ENCODE data around the gene ANKLE1. TPM values are rescaled to one million over a fixed set of nuclear protein-coding genes. Genes with fewer than 3 reads are reported as not detected.
A peak's percentile ranks its signal among the peaks of the same experiment; 100 is the strongest.

The ANKLE1 gene, protein sequence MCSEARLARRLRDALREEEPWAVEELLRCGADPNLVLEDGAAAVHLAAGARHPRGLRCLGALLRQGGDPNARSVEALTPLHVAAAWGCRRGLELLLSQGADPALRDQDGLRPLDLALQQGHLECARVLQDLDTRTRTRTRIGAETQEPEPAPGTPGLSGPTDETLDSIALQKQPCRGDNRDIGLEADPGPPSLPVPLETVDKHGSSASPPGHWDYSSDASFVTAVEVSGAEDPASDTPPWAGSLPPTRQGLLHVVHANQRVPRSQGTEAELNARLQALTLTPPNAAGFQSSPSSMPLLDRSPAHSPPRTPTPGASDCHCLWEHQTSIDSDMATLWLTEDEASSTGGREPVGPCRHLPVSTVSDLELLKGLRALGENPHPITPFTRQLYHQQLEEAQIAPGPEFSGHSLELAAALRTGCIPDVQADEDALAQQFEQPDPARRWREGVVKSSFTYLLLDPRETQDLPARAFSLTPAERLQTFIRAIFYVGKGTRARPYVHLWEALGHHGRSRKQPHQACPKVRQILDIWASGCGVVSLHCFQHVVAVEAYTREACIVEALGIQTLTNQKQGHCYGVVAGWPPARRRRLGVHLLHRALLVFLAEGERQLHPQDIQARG
- total RNA-seq: 1.3 and 3.0 TPM in 2 replicates

DNA sequence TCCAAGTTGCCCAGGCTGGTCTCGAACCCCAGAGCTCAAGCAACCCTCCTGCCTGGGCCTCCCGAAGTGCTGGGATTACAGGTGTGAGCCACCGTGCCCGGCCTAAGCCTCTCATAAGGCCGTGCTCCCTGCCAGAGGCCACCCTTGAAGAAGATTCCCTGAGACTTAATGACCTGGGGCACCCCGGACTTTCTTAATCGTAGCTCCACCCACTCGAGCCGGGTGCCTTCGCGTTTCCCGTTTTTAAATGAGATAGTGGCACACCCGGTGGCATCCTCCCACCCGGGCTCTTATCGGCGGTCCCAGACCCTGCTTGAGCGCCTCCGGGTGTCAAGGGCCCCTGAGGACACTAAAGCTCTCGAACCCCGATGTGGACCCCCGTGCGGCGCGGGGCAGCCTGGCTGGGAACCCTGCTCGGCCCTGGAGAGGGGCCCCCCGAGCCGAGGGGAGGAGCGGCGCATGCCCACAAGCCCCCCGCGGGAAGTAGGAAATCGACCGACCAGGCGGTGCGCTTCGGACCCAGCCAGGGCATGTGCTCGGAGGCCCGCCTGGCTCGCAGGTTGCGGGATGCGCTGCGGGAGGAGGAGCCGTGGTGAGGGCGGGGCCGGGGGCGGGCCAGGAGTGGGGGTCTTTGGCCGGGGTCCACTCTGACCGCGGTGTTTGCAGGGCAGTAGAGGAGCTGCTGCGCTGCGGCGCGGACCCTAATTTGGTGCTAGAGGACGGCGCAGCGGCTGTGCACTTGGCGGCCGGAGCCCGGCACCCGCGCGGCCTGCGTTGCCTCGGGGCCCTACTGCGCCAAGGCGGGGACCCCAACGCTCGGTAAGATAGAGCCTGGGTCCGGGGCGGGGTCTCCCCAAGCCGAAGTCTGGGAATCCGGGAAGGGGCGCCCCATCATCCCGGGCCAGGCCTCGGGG lies at the start of gene ANKLE1:
ANKLE1 (plus strand) TSS at position 511 of the 914 bp plus-strand sequence; CDS start at position 531, 20 bp downstream.
- no peak for DNase-seq (ENCODE audit: low read depth, low spot score)

- DNase-seq (ENCODE audit: low read depth, low spot score): no peak
Measured at GRCh38 chr19:17232258-17232657, 49.4 kb upstream of the ANKLE1 start.

GRCh38 chr19:17234911-17235299 lies 46.8 kb upstream of the ANKLE1 start:
- DNase-seq (ENCODE audit: low read depth, low spot score): no peak

- peak; percentile 33 for DNase-seq (ENCODE audit: low read depth, low spot score)
Measured at GRCh38 chr19:17235300-17235970, 46.3 kb upstream of the ANKLE1 start.

DNA sequence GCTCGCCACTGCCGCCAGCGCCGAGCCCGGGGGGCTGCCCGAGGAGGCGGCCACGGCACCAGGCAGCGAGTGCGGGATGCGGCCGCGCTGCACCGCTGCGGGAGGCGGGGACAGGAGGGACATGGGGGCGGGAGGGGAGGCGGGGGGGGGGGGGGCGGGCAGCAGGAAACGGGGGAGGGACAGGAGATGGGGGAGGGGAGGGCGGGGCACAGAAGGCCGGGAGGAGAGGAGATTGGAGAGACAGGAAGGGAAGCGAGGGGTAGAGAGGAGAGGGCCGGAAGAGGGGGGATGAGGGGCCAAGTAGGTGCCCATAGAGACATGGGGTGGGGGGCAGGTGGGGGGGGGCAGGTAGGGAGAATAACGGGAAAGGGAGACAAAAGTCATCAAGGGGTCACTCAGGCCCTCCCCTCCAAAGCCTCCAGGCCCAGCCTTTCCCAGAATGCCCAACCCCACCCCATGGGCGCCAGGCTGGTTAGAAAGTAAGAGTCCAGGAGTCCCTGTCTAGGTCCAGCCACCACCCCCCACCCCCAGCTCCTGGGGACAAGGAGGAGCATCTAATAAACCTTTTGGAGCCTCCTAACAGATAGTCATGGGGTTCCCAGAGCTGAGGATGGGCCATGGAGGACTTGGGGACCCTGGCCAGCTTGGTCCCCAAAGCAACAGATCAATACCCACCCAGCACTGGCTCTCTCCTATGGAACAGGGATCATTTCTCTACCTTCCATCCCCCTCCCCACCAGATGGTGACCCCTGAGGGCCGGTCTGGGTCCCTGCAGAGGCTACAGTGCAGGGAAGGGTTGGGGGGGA lies 45.5 kb upstream of the ANKLE1 start:
- no peak for DNase-seq (ENCODE audit: low read depth, low spot score)

DNA sequence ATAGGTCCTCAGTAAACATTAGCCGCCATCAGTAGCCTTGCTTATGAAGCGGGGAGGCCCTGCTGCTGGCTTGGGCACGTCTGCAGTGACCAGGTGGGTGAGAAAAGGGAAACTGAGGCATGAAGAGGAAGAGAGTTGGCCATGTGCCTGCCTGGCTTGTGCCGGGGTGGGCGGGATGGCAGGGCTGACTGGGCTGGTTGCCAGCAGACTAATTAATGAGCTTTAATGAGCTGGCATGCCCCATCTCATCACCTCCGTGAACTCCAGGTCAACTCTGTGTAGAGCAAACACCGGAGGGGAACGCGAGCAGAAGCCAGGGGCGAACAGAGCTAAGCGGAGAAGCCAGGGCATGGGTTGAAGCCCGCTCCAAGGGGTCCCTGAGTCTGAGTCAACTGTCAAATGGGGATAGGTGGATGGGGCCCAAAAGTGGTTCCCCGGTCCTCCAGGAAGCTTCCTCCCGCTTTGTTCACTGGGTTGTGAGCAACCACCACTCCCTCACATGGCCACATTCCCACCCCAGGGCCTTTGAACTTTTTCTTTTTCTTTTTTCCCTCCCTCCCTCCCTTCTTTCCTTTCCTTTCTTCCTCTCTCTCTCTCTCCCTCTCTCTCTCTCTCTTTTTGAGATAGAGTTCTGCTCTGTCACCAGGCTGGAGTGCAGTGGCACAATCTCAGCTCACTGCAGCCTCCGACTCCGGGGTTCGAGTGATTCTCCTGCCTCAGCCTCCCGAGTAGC lies 44.7 kb upstream of the ANKLE1 start:
- no peak for DNase-seq (ENCODE audit: low read depth, low spot score)

GRCh38 chr19:17237747-17238706 lies 43.7 kb upstream of the ANKLE1 start:
- no peak for DNase-seq (ENCODE audit: low read depth, low spot score)

DNA sequence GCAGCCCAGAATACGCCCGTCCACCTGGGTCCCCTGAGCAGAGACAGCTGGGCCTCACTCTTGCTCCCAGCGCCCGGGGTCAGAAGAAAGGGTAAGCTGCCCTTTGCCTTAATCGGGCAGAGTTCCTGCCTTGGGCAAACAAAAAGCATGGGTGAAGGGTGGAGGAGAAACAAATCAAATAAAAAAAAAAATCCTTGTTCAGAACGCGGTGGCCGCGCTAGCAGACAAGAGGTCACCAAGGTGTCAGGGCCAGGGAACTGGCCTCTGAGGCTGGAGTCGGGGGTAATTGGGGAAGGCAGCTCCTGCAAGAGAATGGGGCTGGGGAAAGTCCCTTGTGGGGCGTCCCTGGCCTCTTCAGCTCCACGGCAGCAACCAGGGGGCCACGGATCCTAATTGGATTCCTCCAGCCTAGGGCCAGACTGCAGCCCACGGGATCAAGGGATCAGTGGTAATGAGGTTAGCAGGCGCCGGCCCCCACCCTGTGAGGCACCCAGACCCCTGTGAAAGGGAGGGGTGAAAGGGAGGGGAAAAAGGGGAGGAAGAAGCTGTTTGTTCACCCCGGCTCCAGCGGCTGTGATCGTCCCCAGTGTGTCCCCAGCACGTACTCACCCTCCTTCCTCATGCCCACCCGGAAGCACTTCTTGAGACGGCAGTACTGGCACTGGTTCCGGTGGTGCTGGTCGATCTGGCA lies 41.5 kb upstream of the ANKLE1 start:
- DNase-seq (ENCODE audit: low read depth, low spot score): no peak

GRCh38 chr19:17240826-17241399 lies 40.8 kb upstream of the ANKLE1 start:
- no peak for DNase-seq (ENCODE audit: low read depth, low spot score)

DNA sequence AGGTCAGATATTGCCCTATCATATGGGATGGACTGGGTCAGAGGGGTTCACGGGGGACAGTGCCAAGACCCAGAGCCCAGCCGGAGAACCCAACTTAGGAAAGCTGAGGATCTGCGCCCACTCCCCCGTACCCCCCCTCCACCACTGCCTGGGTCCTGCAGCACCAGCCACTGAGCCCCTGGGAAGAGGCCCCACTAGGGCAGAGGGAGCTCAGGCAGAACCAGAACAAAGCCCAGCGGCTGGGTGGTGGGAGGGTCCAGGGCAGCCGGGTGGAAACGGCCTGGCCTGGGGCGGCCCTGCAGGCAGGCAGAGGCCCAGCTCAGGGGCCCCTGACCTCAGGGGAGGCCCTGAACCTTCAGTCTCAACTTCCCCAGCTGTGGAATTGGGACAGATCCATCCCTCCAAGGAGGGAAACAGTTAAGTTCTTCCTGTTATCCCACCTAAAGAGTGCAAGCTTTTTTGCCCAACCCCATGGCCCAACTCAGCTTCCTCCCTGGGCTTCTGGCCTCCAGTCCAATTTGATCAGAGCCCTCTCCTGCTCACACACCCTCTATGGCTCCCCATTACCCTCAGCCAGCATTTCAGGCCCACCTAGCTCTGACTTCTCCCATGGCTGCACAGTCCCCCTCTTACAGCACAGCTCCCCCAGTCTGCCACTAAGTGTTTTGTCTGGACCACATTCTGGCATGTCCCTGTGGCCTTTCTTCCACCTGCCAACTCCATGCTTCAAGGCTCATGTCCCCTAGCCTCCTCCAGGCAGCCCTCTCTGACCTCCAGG lies 39.1 kb upstream of the ANKLE1 start:
- no peak for DNase-seq (ENCODE audit: low read depth, low spot score)

GRCh38 chr19:17243211-17243829 lies 38.4 kb upstream of the ANKLE1 start:
- no peak for DNase-seq (ENCODE audit: low read depth, low spot score)

DNA sequence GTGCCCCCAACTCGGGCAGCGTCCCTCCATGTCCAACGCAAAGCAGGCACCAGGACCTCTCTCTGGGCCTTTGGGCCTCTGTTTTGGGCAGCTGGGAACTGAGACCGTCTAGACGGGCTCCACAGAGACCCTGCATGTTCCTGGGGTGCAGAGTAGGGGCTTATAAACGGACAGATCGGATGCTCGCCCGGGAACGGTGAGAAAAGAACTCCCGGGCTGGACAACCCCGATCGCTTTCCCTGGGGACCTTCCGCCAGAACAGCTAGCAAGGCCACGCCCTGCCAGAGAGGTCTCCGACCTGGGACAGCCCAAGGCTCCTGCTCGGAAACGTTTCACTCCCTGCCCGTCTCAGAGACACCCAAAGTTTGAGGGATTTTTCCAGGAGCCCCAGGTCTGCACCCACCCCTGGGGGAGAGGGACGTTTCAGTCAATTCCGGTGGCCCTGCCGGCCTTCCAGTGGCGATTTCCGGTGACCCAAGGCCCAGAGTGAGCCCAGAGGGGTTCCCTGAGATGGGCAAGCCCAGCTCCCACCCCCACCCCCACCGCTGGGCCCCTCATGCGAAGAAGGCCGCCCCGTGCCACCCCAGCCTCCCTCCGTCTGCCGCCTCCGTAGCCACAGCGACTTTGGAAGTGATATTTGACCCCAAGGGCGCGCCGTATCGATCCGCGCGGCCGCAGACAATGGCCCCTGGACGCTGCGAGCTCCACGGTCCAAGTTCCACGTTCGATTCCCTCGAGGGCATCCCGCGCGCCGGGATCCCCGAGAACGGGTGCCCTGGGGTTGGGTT lies 37.7 kb upstream of the ANKLE1 start:
- DNase-seq (ENCODE audit: low read depth, low spot score): no peak

- DNase-seq (ENCODE audit: low read depth, low spot score): no peak
Measured at GRCh38 chr19:17244618-17245534, 36.8 kb upstream of the ANKLE1 start.

DNA sequence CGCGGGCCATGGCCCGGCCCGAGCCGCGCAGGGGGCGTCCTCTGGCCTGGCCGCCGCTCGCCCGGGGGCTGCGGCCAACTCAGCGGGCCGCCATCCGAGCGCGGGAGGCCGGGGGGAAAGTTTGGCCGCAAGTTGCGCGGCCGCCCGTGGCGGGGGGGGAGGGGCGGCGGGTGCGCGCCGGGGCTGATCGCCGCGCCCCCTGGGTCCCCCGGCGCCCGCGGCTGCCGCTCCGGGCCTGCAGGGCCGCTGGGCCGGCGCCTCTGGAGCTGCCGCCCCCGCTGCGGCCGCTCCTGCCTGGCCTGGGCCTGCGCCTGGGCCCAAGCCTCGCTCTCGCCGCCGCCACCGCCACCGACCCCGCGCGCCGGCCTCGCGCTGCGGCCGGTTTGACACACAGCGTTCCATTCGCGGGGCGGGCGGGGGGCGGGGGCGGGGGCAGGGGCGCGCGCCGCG lies 36.1 kb upstream of the ANKLE1 start, which contains the start of gene NR2F6:
NR2F6 (minus strand) TSS at position 385 of the 450 bp plus-strand sequence. CDS start 699 bp downstream, outside the sequence.
- no peak for DNase-seq (ENCODE audit: low read depth, low spot score)
